Smooth muscle cell of the brain vasculature (primary cell): ENCODE data around the gene SLC50A1.

Experiments used
- DNase-seq: peaks from one replicate; pipeline ENCODE4 v3.0.0-alpha.2; 2012; ENCODE audit warnings: low read depth, low spot score

Gene SLC50A1

DNA sequence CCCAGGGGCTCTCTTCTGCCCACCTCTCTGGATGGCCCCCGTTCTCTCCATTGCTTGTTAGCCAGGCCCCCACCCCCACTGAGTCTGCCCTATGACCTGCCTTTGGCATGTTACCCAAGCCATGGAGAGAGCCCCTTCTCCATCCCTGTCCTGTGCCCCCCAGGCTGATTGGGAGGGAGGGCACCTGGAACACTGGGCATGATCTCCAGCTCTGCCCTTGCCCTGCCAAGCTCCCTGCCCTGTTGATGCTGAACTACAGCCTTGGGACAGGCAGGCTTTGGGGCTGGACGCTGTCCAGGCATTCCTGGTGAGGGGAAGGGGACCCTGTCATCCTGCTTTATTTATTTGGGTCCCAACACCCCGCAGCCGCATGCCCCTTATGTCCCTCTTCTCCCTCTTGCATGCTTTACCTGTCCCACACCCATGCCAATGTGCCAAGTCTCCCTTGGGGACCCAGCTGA, 48.7 kb downstream of the SLC50A1 start:
- DNase-seq, result no peak

DNA sequence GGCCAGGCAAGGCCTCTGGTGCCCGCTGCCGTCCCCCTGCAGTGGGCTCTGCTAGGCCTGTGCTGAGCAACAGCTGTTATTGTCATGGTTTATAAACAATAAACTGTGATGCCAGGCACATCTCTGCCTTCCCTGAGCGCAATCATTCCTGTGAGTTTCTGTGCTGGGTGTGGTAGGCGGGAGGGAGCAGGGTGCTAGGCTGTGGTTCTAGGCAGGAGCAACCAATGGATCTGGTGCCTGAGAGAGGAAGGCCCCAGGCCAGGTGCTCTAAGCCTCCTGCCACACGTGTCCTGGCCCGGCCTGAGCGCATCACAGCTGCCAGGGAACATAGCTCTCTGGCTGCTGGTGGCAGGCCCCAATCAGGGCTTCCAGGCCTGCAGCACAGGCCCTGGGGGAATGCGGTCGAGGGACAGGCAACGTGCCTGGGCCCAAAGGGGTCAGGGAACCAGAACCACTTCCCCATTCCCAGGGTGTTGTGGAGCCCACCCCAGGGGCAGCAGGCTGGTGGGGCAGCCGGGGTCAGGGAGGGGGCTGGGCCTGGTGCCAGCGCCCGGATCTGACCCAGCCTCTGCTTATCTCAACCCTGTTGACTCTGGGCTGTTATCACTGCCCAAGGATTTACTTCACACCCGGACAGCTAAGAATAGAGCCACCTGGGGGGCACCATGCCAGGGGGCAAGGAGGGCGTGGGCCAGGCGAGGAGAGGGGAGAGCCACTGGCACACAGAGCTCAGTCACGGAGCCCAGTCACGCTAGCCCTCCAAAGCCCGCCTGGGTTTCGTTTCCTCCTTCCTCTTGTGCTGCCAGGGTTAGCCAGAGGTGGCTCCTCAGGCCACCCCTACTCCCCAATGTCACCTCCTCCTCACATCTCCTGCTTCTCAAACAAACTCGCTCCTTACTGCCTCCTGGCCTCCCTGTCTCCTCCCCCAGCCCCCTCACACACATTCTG, 49.5 kb downstream of the SLC50A1 start:
- DNase-seq, result no peak

DNA sequence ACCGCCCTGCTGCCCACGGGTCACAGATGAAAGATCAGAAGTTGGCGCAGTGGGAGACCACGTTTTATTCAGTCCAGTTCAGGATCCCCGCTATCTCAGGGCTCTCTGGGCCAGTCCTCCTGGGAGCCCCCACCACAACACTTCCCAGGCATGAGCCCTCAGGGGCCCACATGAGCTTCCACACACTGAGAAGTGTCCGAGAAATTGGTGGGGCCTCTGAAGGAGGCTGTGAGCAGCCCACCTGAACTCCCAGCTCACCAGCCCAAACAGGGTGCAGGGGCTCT, 50.1 kb downstream of the SLC50A1 start:
- DNase-seq, result no peak

DNA sequence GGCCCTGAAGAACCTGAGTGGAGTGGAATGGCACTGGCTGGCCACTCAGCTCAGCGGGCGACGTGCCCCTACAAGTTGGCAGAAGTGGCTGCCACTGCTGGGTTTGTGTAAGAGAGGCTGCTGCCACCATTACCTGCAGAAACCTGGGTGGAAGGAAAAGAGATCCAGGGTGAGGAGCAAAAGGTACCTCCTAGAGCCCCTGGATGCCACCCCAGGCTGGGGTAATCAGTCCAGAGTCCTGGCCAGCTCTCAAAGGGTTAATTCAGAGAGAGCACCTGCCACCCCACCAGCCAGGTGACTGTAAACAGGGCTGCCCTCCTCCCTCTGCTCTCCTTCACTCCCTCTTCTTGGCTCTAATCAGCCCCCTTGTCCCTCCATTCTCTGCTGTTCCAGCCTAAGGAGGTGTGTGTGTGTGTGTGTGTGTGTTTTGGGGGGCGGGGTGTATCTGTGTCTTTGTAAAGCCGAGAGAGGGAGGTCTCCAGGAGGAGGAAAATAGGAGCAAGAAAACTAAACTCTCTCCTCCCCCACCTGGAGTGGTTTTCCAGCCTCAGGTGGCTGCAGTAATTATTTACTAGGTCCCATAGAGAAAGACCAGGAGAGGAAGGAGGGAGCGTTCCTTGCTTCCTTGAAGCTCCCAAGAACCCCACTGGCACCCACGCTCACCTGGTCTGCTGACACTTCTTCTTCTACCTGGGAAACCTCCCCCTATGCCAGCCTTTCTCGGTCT, 50.6 kb downstream of the SLC50A1 start:
- no peak for DNase-seq

DNA sequence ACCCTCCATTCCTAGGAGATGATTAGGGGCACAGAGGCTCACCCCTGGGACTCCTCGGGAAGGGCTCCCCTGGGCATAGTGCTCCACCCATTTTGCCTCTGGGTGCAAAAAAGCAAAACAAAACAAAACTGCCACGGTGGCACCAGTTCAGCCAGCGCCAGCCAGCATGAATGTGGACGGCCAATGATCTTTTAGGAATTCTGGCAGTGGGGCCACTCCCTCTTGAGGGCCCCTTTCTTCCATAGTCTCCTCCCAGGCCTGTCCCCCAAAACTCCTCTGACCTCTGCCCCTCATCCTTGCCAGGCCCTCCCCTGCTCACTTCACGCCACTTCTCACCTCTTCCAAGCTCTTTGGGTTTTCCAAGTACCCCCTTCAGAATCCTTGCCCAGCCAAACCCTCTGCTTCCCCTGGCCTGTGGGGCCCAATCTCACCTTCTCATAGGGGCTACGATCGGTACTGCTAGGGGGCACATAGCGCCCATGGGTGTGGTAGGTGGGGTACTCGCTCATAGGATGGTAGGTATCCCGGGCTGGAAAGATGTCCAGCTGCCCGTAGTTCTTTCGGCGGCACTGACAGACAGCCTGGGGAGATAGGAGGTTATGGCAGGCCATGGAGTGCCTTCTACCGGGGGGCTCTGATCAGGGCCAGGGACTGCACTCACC, 51.3 kb downstream of the SLC50A1 start:
- no peak for DNase-seq

DNA sequence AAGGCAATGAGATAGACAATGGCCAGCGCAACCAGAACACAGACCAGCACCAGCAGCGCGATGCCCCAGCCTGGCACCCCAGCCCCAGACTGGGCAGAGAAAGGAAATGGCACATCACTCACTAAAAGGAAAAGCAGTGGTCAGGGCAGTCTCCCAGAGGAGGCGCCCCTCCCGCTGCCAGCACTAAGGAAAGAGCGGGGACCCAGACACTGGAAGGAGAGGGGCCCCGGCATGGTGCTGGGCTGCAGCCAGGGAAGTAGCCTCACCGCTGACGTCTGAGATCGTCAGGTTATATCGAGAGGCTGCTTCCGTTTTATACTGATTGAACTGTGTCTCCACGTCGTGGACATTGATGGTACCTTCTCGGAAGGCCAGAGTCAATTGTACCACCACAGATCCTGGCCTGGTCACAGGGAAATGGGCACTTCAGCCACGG, 51.8 kb downstream of the SLC50A1 start:
- DNase-seq, result no peak

DNA sequence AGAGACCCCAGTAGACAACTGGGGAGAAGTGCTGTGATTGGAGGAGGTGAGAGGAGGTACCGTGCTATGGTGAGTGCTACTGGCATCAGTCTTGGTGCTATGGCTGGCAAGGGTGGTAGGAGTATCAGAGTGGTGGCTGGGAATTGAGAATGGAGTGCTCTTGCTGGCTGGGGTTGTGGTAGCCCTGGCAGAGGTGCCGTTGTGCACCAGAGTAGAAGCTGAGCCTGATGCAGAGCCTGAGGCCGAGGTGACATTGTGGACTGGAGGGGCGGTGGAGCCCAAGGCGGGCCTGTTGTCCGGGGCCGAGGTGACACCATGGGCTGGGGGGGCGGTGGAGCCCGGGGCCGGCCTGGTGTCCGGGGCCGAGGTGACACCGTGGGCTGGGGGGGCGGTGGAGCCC, 52.6 kb downstream of the SLC50A1 start:
- no peak for DNase-seq
